GM12801 (cell line): ENCODE data around the gene TMEM79.

Source experiments
- CTCF ChIP-seq: IDR thresholded peaks from one replicate; pipeline ENCODE4 v1.5.1; 2011; ENCODE audit warnings: control low read depth; ENCODE audit not compliant: insufficient read length; ENCODE audit errors: extremely low read depth

The TMEM79 gene

GRCh38 chr1:156244712-156245111 lies 39.4 kb upstream of the TMEM79 start:
- TF ChIP-seq CTCF: no peak

- no peak for TF ChIP-seq CTCF
Observed at GRCh38 chr1:156245451-156246232, 38.5 kb upstream of the TMEM79 start.

- no peak for TF ChIP-seq CTCF
Observed at GRCh38 chr1:156246241-156246780, 37.8 kb upstream of the TMEM79 start.

GRCh38 chr1:156246781-156247459 lies 37.2 kb upstream of the TMEM79 start:
- TF ChIP-seq CTCF: no peak

- no peak for TF ChIP-seq CTCF
Observed at GRCh38 chr1:156247460-156248322, 36.4 kb upstream of the TMEM79 start, which contains the start of gene PAQR6. Gene PAQR6 (minus strand): TSS chr1:156248056. CDS start chr1:156246731, 1,325 bp downstream.

GRCh38 chr1:156248323-156248683 lies 35.8 kb upstream of the TMEM79 start:
- TF ChIP-seq CTCF: no peak

GRCh38 chr1:156249593-156249992 lies 34.5 kb upstream of the TMEM79 start:
- TF ChIP-seq CTCF: no peak
